Endothelial cell of hepatic sinusoid (primary cell): Measurements from ENCODE around the gene THBS2.
"Not testable (repeated sequence)": the region's sequence is repeated elsewhere in the genome, so short reads cannot be mapped to it uniquely, and the experiment has no call there.

Experiments used
- in situ Hi-C: cut with HindIII; loops from 2 replicates; pipeline ENCODE4 v1.10.0; 2017; ENCODE audit warnings: low sequenced_read_pairs

The THBS2 gene

DNA sequence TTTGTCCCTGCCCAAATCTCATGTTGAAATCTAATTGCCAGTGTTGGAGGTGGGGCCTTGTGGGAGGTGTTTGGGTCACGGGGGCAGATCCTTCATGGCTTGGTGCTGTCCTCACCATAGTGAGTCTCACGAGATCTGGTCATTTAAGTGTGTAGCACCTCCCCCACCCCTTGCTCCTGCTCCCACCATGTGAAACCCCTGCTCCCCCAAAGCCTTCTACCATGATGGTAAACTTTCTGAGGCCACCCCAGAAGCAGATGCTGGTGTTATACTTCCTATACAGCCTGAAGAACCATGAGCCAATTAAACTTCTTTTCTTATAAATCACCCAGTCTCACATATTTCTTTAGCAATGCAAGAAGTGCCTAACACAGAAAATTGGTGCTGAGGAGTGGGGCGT lies 19.9 kb upstream of the THBS2 start:
- in situ Hi-C loops = loop anchor here (10.0 kb wide), 1 partner anchor 421 kb away; no protein-coding TSS in a partner anchor

DNA sequence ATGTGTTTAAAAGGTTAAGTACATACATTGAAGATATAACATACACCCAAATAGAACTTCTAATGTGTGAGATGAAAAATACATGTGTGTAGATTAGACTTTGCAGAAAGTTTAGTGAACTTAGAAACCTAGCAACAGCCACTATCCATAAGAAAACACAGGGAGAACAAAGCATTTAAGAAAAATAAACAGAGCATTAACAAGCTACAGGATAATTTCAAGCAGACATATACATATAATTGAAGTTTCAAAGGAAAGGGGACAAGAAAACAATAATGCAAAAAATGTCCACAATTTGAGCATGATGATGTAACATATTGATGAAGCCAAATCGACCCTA lies 18.2 kb upstream of the THBS2 start:
- in situ Hi-C loops = loop anchor here (10.0 kb wide), 1 partner anchor 423 kb away; no protein-coding TSS in a partner anchor

DNA sequence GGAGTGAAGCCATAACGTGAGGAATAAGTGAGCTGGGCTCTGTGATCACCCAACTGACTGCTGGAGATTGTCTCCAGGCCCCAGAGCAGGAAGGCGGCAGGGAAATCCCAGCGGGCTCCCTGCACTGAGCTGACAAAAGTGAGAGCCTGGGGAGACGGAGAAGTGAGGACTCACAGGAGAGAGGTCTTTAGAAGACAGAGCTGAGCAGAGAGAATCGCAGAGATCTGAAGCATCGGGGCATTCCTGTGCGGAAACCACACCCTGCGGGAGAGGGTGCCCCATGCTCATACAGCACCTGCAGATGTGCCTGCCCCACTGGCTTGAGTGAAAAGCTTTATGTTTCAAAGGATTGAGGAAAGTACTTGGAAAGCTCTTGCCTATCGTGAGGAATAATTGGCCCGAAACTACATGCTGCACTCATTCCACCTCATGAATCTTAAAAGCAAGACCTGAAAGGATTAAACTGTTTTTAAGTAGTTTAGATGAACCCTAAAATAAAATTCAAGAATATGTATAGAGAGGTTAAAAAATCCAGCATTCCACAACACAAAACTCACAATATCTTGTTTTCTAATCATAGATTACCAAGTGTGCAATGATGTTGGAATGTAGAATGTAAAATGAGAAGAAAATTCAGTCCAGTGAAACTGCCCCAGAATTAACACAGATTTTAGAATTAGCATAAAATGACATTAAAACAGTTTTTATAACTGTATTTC lies 17.7 kb upstream of the THBS2 start:
- in situ Hi-C loops = loop anchor here (10.0 kb wide), 1 partner anchor 423 kb away; no protein-coding TSS in a partner anchor

DNA sequence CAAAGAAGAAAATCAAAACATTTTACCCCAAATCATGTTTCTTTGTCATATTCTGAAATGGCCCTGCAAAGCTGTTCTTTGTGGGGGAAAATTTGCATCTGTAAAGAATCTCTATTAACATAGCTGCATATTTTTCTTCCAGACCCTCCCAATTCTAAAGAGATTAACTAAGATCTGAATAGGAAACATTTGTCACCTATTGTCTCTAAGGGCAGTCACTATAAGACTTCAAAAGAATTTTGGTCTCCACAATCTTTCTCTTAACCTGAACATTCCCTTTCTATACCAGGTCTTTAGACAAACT lies 16.4 kb upstream of the THBS2 start:
- in situ Hi-C loops = loop anchor here (10.0 kb wide), 1 partner anchor 425 kb away; no protein-coding TSS in a partner anchor

DNA sequence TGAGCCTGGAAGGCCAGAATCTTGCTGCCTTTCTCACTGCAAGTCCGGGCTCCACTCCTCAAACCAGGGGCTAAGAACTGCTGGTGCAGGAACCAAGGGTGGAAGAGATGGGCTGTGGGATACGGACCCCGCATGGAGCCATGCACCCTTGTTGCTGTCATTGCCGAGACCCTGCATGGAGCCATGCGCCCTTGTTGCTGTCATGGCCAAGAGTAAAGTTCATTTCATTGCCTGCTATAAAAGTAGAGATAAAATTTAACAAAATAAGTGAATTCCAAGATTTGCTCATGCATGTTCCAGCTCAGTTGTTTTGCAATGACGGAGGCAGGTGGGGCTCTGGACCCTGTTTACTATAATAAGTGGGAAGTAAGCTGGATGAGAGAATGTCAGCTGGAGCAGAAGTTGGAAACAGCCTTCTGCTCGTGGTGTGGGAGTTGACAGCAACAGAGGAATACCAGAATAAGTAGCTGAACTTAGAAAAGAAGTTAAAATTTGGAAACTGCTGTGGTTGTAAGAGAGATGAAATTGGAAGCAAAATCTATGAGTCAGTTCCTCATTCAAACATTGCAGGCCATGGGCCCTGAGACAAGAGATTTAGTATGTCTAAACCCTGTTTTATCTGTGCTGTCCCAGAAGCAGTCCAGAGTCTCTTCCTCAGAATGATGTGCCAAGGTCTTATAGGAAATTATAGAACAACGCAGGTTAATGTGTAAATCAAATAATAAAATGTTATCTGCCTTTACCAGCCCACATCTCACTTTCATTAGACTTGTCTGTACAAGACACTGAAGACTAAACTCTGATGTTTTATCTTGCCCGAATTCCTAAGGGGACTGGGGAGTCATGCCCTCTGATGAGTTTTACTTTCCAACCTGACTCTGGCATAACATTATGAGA lies 15.8 kb upstream of the THBS2 start:
- in situ Hi-C loops = loop anchor here (10.0 kb wide), 1 partner anchor 425 kb away; no protein-coding TSS in a partner anchor

DNA sequence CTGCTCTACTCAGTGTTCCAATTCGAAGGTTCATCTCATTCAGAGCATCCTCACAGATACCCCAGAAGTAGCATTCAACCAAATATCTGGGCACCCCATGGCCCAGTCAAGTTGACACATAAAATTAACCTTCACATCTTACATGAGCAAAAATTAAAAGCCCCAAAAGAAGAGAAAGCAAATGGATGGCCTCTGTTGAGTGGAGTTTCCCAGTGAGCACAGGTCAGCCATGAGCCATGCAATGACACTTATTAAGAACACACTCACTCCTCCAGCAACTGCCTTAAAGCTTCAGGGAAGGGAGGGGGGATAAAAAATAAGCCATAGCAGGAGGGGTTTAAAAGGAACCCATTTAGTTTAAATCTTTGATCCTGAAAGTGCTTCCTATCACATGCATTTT lies 14.6 kb upstream of the THBS2 start:
- in situ Hi-C loops = no loop called here

DNA sequence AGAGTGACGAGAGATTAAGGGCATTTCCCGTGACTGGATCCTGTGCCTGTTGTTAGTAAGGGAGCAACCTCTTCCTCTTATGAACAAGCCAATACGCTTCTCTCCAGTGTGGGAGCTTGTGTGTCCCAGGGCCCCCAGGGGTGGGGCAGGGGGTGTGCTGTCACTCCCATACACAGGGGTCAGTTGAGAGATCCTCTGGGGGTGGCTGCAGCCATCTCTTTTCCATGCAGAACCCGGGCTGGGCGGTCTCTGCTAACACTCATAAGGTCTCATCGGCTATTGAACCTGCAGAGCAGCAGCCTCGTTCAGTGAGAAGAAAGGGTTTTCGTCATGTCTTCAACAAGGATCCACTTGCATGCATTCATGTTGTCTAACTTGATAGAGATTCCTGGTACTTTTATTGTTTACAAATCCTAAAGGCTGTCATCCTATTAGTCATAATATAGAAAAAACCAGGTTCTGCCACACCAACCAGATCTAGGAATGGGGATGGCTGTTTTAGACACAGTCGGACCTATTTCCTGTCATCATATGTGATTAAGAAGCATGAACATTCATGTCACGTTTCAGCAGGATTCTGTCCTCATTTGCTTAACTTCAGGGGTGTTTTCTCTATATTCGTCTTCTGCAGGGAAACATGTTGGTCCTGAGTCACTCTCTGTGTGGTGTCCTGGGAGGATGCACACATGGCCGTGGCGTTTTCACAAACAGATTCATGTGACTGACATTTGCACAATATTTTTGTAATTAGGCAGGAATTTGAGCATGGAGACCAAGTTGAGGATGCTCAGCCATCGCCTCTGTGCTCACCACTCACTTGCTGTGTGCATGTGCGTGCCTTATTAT lies 13.3 kb upstream of the THBS2 start:
- in situ Hi-C loops = no loop called here

DNA sequence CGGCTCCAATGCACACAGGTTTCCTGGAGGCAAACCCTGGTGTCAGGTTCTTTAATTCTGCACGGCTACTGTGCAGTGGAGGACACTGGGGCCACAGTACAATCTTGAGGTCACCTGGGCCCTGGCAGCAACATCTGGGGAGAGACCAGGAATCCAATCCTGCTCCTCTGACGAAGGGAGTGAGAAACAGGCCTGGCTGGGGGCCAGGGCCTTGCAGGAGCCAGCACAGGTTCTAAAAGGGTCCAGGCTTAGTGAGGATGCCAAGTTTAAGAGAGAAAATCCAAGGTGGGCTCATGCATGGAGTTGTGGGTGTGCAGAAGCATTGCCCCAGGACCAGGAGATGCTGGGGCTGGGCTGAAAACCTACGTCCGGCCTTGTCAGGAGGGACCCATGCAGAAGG lies 12.6 kb upstream of the THBS2 start:
- in situ Hi-C loops = no loop called here

DNA sequence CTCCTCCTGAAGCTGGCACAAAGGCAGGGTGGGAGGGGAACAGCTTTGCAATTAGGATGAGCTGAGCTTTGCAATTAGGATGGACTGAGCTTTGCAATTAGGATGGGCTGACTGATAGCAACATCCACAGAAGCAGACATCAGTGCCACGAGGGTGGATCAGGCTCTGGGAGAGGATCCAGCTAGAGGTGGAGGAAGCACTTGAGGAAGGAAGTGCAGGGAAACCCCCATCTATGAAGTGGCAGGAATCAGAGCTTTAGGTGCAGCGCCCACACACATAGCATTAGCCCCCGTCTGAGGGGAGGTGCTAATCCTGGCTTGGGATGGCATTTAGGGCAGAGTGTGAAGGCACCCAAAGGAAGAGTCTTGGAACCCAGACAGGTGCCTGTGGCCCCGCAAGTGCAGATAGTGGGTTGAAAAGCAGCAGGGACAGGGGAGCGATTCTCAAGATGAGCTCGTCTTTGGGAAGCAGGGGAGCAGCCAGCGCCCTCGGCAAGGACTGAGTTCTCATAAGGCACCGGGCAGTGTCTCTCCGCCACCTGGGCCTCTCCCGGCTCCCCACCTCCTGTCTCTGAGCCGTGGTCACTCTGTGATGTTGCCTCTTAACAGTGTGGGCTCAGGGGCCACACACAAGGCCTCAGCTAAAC lies 12.0 kb upstream of the THBS2 start:
- in situ Hi-C loops = no loop called here

DNA sequence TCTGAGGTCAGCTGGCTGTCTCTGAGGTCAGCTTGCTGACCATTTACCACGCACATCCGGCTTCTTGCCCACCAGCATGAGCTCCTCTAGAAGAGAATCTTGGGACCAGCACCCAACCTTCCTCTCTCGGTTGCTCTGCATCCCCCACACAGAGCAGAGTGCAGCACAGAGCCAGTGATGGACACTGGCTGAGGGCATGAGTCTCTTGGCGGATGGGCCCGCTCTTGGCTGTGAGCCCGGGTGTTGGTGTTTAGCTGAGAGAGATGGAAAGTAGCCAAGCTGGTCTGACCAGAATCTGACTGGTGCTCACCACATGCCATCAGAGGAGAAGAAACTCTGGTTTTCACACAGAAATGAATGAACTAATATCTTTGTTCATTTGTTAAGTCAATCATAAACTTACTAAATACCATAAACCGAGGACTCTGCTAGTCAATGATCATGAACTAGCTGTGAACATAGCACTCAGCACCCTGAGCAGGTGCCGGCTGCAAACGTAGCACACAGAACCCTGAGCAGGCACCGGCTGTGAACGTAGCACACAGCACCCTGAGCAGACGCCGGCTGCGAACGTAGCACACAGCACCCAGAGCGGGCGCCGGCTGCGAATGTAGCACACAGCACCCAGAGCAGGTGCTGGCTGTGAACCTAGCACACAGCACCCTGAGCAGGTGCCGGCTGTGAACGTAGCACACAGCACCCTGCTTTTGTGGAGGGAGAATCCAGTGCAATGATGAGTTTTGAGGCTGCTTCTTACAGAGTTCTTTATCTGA lies 10.4 kb upstream of the THBS2 start:
- in situ Hi-C loops = no loop called here

DNA sequence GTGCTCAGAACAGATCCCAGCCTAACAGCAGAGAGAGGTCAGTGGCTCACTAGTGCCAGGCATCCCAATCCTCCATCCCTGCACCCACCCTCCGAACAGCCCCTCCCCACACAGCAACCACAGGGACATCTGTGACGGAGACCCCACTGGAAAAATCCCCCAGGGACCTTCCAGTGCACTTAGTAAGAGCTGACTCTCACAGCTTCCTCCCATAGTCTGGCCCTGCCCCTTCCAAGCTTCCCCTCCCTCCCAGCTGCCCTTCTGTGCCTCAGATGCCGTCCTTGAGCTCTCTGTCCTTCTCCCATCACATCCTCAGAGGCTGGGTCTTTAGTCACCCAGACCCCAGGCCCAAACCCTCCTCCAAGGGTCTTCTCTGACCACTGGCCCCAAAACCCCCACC lies 9.7 kb upstream of the THBS2 start:
- in situ Hi-C loops = no loop called here

DNA sequence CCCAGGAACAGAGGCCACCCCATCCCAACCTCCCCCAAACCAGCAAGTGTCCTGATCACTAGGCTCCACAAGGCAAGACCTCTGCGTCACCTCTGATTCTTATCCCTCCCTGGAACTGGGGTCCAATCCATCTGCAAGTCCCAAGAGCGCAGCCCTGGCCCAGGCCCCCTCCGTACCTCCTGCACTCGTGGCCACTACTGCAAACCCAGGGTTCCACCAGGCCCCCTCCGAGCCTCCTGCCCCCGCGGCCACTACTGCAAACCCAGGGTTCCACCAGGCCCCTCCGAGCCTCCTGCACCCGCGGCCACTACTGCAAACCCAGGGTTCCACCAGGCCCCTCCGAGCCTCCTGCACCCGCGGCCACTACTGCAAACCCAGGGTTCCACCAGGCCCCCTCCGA lies 9.0 kb upstream of the THBS2 start:
- in situ Hi-C loops = not testable (repeated sequence)

DNA sequence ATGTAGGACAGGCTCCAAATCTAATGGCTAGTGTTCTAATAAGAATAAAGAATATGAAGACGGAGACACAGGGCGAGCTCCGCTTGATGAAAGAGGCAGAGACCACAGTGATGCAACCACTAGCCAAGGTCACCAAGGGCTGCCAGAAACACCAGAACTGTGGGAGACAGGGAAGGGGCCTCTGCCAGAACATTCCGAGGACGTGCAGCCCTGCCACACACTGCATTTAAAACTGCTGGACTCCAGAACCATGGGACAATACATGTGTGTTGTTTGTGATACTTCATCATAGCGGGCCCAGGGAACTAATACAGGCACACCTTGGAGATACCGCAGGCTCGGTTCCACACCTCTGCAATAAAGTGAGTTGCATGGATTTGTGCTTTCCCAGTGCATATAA lies 2.9 kb upstream of the THBS2 start:
- in situ Hi-C loops = no loop called here

DNA sequence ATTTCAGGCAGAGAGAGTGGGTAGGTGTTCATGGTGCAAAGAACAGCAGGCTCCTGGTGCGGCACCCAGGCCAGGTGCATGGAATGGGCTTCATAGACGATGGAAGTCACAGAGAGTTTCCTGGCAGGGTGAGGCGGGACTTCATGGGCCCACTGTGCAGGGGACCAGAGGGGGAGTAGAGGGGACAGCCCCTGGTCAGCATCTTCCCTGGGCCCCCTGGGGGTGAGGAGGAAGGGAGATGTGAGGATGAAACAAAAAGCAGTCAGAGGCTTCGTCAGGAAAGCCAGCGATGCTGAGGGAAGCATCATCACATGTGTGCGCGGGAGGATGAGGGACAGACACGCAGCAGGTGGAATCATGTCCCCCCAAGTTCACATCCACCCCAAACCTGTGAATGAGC lies 2.4 kb upstream of the THBS2 start:
- in situ Hi-C loops = no loop called here

DNA sequence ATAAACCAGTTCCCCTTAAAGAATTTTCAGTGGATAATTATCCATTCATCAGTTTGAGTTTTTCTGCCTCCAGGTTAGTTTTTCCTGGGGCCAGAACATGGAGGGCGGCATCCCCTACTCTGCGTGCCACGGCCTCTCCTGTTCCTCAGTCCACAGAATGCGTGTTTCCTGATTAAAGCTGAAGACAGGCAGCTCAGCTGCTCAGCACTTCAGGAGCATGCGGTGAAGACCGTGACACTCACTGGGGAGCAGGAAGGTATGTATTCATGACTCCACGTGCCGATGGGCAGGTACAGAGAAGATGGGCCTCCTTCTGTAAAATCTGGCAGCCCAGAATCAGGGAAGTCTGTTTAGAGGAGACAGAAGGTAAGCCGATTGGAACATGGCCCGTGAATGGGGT lies 2.0 kb upstream of the THBS2 start:
- in situ Hi-C loops = no loop called here

DNA sequence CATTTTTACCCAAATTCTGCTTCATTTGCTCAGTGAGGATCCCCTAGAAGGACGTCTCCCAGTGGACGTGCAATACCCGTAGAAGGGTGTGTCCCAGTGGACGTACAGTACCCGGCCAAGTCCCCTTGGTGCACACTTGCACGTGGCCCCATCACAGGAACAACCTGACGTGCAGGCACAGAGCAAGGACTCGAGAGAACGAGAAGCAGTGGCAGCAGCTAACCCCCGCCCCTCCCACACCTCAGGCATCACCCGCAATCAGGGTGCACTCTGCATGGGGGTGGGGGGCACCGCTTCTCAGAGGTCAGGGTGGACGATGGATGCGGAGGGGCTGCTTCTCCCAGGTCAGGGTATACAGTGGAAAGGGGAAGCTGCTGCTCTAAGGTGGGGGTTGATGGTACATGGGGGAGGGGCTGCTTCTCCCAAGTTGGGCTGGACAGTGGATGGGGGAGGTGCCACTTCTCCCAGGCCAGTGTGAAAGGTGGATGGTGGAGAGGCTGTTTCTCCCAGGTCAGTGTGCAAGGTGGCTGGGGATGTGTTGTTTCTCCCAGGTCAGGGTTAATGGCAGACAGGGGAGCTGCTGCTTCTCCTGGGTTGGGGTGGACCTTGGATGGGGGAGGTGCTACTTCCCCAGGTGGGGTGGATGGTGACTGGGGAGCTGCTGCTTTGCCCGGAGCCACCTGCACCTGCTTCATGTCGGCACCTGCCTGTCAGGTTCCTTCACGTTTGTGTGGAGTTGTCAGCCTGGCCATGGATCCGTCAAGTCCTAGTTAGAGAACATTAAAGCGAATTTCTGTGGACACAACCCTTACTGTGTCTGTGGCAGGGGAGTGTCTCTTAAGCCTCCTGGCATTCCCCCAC lies 1.0 kb upstream of the THBS2 start:
- in situ Hi-C loops = loop anchor here (5.0 kb wide), 1 partner anchor 82 kb away; no protein-coding TSS in a partner anchor

DNA sequence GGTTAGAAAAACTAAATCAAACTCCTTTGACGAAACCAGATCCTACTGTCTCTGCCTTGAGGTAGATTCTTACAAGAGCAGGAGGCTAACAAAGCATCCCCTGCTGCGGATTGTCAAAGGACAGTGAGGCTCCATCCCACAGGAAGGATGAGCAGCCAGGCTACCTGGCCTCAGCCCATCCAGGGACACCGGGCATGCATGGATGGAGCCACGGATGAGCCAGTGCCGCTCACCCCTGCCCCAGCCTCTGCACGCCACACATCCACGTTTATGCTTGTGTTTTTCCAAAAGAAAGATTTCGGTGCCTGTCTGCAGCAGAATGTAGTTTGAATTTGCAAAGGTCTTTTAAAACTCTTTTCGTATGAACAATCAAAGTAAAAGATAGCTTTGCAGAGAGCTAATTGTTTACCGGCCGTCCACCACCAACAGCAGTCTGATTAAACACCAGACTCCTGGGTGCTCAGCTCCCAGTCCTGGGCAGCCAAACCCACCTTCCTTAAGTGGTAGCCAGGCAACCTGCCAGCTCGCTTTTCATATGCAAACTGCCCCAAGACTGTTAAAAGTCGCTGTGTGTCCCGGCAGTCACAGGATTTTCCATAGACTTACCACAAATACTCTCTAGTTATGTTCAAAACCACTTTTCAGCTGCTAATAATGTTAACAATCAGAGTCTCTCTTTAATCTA lies 999 bp downstream of the THBS2 start:
- in situ Hi-C loops = loop anchor here (5.0 kb wide), 1 partner anchor 80 kb away; no protein-coding TSS in a partner anchor

DNA sequence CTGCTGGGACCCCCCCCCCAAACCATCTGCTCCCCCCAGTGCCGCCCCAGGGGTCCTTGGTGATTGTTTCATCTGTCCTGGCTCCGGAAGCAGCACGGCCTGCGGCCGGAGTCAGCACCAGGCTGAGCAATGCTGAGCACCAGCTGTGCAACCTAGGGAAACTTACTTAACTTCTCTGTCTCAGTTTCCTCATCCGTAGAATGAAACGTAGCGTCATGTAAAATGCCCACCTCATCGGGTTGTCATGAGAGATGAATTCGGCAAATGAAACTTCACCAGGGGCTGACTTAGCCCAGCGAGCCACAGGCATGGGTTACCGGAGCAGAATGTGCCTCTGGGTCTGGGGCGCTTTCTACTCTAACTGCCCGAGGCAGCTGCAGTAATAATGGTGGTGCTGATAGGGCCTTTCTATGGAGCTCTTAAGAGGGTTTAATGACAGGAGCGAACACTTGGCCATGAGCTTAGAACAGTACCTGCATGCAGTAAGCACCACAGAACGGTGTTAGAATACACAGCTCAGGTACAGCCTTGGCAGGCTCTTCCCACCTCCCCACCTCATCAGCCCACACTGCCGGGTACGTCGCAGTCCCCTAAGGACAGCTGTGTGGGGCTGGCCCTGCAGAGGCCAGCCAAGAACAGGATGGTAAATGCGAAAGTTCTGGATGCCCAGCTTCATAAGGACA lies 1.7 kb downstream of the THBS2 start:
- in situ Hi-C loops = loop anchor here (5.0 kb wide), 1 partner anchor 80 kb away; no protein-coding TSS in a partner anchor
